Osteoblast (primary cell): ENCODE data around the gene PACSIN2. TPM values are rescaled to one million over a fixed set of nuclear protein-coding genes. Genes with fewer than 3 reads are reported as not detected.
"Not testable (repeated sequence)": the region's sequence is repeated elsewhere in the genome, so short reads cannot be mapped to it uniquely, and the experiment has no call there.

Experiments used
- DNase-seq: peaks from one replicate; pipeline ENCODE4 v3.0.0; 2011; ENCODE audit warnings: low spot score, mixed read lengths; ENCODE audit not compliant: insufficient read length; ENCODE audit errors: missing footprints
- H2AFZ ChIP-seq: 2 replicates; pipeline ENCODE4 v1.6.0; 2011; ENCODE audit warnings: mild to moderate bottlenecking, low read length
- H3K27ac ChIP-seq: 2 replicates; pipeline ENCODE4 v1.5.1; 2011; ENCODE audit warnings: mild to moderate bottlenecking, low read depth, low read length, moderate library complexity
- H3K27me3 ChIP-seq: 2 replicates; pipeline ENCODE4 v1.6.0; 2012; ENCODE audit warnings: mild to moderate bottlenecking, control low read depth, inconsistent platforms, low read length, moderate library complexity; ENCODE audit not compliant: insufficient read depth
- H3K36me3 ChIP-seq: 2 replicates; pipeline ENCODE4 v1.5.1; 2011; ENCODE audit warnings: mild to moderate bottlenecking, low read length, control low read depth, moderate library complexity; ENCODE audit not compliant: insufficient read depth
- H3K4me1 ChIP-seq: 2 replicates; pipeline ENCODE4 v1.5.1; 2011; ENCODE audit warnings: mild to moderate bottlenecking, low read length, control low read depth, moderate library complexity; ENCODE audit not compliant: insufficient read depth
- H3K4me2 ChIP-seq: 2 replicates; pipeline ENCODE4 v1.6.0; 2011; ENCODE audit warnings: mild to moderate bottlenecking, low read length; ENCODE audit not compliant: insufficient read depth
- H3K4me3 ChIP-seq: fragments of 200-600 bp; sonication (generic); 3 replicates; pipeline ENCODE4 v1.5.1; 2012; ENCODE audit warnings: mild to moderate bottlenecking, low read length, inconsistent platforms; ENCODE audit not compliant: insufficient read depth
- H3K79me2 ChIP-seq: 2 replicates; pipeline ENCODE4 v1.6.0; 2012; ENCODE audit warnings: mild to moderate bottlenecking, low read length, control low read depth, inconsistent platforms; ENCODE audit not compliant: insufficient read depth
- H3K9me3 ChIP-seq: 2 replicates; pipeline ENCODE4 v1.5.1; 2011; ENCODE audit warnings: low read depth, low read length, control low read depth
- H4K20me1 ChIP-seq: 2 replicates; pipeline ENCODE4 v1.6.0; 2012; ENCODE audit warnings: mild to moderate bottlenecking, low read length, control low read depth; ENCODE audit not compliant: insufficient read depth
- CTCF ChIP-seq: IDR thresholded peaks from 2 replicates; pipeline ENCODE4 v1.5.1; 2011; ENCODE audit warnings: mild to moderate bottlenecking, low read depth, low read length, moderate library complexity; ENCODE audit errors: extremely low read depth
- total RNA-seq: library from RNA; depleted of rRNA; stranded (reverse); fragments of >200 nt; gene quantifications from 2 replicates; pipeline ENCODE4 v1.2.3, GENCODE V29; 2012

The PACSIN2 gene
- total RNA-seq, 1 donor, result 38.0 TPM

GRCh38 chr22:42955087-42955635, 59.8 kb downstream of the PACSIN2 start:
- H2AFZ ChIP-seq, result no peak overlapping the region
- H3K36me3 ChIP-seq, result no peaks in the 10 kb centered on the region
- DNase-seq, result no peak
- H4K20me1 ChIP-seq, result peaks cover 41% of the 10 kb centered on the region
- H3K27ac ChIP-seq, result no peak overlapping the region
- H3K4me3 ChIP-seq, result no peak overlapping the region
- no peak for TF ChIP-seq CTCF
- peaks cover 17% of the 10 kb centered on the region for H3K4me1 ChIP-seq
- H3K79me2 ChIP-seq, result peaks cover 97% of the 10 kb centered on the region
- H3K9me3 ChIP-seq, result no peaks in the 10 kb centered on the region
- H3K4me2 ChIP-seq, result no peak overlapping the region
- H3K27me3 ChIP-seq, result no peaks in the 10 kb centered on the region

- not testable (repeated sequence) for DNase-seq, H3K4me3 ChIP-seq, H3K27ac ChIP-seq, H3K36me3 ChIP-seq, H3K4me2 ChIP-seq, H3K27me3 ChIP-seq, H3K4me1 ChIP-seq, H2AFZ ChIP-seq, H3K9me3 ChIP-seq
- Histone ChIP-seq H4K20me1 (peaks cover 52% of the 10 kb centered on the region), H3K79me2 (peaks cover 96% of the 10 kb centered on the region)
These were observed 61.2 kb downstream of the PACSIN2 start for GRCh38 chr22:42953751-42954150.

GRCh38 chr22:42951093-42951710, 63.7 kb downstream of the PACSIN2 start:
- Histone ChIP-seq H3K27ac (no peak overlapping the region), H3K4me1 (peaks cover 7% of the 10 kb centered on the region), H4K20me1 (peaks cover 66% of the 10 kb centered on the region), H2AFZ (no peak overlapping the region), H3K27me3 (no peaks in the 10 kb centered on the region), H3K36me3 (peaks cover 3% of the 10 kb centered on the region), H3K9me3 (no peaks in the 10 kb centered on the region), H3K4me3 (no peak overlapping the region), H3K4me2 (no peak overlapping the region), H3K79me2 (peaks cover 97% of the 10 kb centered on the region)
- TF ChIP-seq CTCF, result no peak
- no peak for DNase-seq

- DNase-seq, result no peak
- no peaks in the 10 kb centered on the region for H3K27me3 ChIP-seq
- no peak for TF ChIP-seq CTCF
- no peak overlapping the region for H3K4me3 ChIP-seq
- H3K79me2 ChIP-seq, result peaks cover 97% of the 10 kb centered on the region
- H4K20me1 ChIP-seq, result peaks cover 73% of the 10 kb centered on the region
- no peak overlapping the region for H2AFZ ChIP-seq
- H3K36me3 ChIP-seq, result peaks cover 3% of the 10 kb centered on the region
- no peaks in the 10 kb centered on the region for H3K9me3 ChIP-seq
- H3K4me2 ChIP-seq, result no peak overlapping the region
- H3K27ac ChIP-seq, result no peak overlapping the region
- H3K4me1 ChIP-seq, result peaks cover 7% of the 10 kb centered on the region
These were observed 64.7 kb downstream of the PACSIN2 start for GRCh38 chr22:42950281-42950680.
